Measurements from ENCODE around the gene DPH2. TPM values are rescaled to one million over a fixed set of nuclear protein-coding genes. Genes with fewer than 3 reads are reported as not detected.
A peak's percentile ranks its signal among the peaks of the same experiment; 100 is the strongest.

Gene DPH2
- polyA plus RNA-seq, 4 donors = 15.6 to 23.5 (median 20.5) TPM

DNA sequence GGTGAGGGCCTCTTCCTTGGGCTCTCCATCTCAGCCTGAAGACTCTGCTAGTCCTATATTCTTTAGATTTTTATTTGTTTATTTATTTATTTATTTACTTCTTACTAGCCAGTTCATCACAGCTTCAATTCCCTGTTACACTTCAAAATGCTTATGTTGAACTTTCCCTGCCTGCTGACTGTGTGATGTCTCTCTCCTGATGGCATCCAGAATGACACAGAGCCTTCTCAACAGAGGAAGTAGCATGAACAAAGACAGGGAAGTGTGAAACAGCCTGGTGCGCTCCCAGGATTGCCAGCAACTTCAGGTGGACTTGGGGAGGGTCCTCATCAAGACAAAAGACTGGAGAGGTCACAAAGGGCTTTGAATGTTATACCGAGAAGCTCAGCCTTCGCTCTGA, 27.4 kb upstream of the DPH2 start:
- no peak for DNase-seq (ENCODE audit: low read depth in 4 of 4, low spot score in 3 of 4)

GRCh38 chr1:43944860-43945259, 24.9 kb upstream of the DPH2 start:
- no peak for DNase-seq (ENCODE audit: low read depth in 4 of 4, low spot score in 3 of 4)

- no peak for DNase-seq (ENCODE audit: low read depth in 4 of 4, low spot score in 3 of 4)
Measured at GRCh38 chr1:43945674-43946235, 24.1 kb upstream of the DPH2 start.

- DNase-seq (ENCODE audit: low read depth in 4 of 4, low spot score in 3 of 4) = peak; percentile 89 to 93 (median 90)
Measured at GRCh38 chr1:43946236-43947060, 23.4 kb upstream of the DPH2 start, which contains the start of gene IPO13. IPO13 (plus strand) TSS chr1:43946950; CDS start chr1:43947601, 651 bp downstream.

DNA sequence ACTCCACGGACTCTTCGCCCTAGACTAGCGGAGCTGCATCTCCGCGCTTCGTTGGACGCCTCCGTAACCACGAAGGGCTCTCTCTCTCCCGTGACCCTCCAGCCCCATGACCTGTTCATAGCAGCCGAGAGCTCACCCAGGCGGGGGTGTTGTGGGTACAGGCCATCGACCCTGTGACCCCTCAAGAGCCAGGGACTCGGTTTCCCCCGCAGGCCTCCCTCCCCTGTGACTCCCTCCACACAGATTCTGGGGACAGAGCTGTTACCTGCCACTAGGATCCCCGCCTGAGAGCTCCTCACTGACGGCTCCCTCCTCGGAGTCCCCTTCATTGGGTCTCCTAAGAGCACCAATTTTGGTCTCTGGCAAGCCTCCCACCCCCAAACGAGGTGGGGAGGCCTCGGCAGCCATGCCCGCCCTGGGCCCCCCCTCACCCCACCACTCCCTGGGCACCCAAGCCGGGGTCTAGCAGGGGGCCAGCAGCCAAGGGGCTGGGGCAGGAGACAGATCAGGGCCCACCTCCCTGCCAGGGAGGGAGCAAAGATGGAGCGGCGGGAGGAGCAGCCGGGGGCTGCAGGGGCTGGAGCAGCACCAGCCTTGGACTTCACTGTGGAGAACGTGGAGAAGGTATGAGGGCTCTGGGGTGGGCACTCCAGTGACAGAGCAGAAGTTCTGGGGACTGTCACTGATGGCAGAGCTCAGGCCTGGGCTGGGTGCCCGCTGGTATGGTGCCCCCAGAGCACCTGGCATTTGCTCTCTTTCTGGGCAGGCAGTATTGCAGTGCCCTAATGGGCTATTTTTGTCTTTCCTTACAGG, 22.5 kb upstream of the DPH2 start:
- DNase-seq (ENCODE audit: low read depth in 4 of 4, low spot score in 3 of 4) = no peak

DNA sequence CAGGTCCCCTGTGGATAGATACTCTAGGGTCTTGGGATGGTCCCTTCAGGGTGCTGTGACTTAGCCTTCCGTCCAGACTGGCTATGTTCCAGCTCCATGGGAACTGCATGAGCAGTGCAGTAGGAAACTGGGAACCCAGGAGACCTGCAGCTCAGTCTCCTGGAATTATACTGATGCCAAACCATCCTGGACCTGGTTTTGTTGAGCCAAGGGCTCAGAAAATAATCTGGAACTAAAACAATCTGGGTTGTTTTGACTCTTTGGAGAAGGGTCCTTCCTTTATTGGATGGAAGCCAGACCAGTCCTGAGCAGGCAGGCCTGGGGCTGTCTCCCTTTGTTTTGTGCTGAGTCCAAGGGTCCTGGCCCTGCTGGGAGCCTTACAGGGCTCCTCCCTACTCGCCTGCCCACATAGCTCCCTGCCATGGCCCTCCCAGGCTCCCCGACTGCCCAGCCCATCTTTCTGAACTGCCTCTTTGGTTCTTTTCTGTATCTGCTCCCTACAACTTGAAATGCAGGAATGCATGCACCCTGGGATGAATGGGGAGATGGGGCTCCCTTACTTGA, 21.9 kb upstream of the DPH2 start:
- DNase-seq (ENCODE audit: low read depth in 4 of 4, low spot score in 3 of 4) = no peak

- no peak for DNase-seq (ENCODE audit: low read depth in 4 of 4, low spot score in 3 of 4)
Measured at GRCh38 chr1:43949678-43950077, 20.1 kb upstream of the DPH2 start.

DNA sequence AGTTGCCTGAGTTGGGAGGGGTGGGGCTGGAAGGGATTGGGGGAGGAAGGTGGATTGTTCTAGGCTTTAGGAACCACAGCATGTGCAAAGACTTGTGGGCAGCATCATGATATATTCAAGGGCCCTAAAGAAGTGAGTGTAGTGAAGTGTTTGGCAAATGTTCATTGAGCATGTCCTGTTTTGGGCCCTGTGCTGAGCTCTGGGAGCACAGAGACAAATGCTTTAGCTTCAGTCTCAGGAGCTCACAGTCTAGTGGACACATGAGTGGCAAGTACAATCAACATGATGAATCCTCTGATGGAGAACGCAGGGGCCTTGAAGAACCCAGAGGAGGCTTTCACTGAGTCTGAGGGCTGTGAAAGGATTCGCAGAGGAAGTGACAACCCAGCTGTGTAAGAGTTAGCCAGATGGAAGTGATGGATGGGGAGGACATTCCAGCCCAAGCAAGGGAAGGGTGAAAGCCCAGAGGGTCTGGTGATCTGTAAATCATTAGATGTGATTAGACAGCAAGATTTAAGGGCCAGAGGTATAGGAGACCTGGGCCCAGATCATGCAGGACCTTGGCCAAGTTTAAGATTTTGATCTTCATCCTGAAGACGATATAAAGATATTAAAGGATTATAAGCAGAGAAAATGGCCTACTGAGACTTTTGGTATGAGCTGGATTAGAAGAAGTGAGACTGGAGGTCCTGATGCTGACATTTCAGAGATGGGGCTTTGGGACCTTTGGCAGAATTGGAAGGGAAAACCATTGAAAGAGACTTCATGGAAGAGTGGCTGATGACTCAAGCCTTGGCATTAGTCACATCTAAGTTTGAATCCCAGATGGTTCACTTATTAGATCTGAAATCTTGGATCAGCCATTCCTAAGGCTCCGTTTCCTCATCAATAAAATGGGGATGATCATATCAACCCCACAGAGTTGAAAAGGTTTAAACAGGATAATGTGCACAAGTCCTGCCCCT, 18.5 kb upstream of the DPH2 start:
- DNase-seq (ENCODE audit: low read depth in 4 of 4, low spot score in 3 of 4) = no peak

DNA sequence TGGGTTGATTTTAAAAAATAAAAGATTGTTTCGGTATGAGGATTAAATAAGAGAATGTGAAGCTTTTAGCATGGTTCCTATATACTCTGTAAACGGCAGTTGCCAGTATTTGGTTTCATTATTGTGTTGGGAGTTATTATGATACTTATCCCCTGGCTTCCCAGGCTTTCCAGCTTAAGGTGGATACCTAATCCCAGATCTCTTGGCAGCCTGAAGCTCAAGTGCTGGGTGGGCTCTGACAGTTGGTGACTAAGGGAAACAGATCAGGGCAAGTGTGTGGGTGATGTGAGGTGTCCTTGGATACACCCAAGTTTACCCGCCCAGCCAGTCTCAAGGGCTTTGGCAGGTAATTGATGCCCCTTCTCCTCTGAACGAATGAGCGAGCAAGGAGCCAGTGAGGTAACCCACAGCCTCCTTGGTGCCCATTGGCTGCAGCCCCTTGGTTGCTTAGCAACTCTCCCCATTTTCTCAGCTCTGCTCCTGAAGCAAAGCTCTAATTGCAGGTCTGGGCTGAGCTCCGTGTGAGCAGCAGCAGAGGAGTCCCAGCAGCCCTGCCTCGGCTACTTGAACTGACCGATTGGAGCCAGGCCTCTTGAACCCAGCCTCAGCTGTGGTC, 17.0 kb upstream of the DPH2 start:
- DNase-seq (ENCODE audit: low read depth in 4 of 4, low spot score in 3 of 4) = no peak

DNA sequence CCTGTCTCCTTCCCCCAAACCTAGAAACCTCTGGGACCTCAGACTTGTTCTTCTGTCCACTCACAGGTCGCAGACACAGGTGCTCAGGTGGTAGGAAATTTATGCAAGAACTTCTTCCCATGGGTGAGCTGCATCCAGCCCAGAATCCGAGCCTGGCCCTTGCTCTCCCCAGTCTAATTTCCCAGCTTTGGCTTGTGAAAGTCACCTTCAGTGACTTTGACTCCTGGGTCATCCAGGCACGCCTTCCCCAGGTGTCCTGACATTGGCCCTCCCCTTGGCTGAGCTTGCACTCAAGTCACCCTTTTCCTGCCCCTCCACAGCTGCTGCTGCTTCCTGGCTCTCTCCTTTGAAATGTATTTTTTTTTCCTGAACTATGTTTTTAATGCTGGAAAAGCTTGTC, 16.4 kb upstream of the DPH2 start:
- no peak for DNase-seq (ENCODE audit: low read depth in 4 of 4, low spot score in 3 of 4)

GRCh38 chr1:43954036-43954435, 15.8 kb upstream of the DPH2 start:
- no peak for DNase-seq (ENCODE audit: low read depth in 4 of 4, low spot score in 3 of 4)

GRCh38 chr1:43956234-43956633, 13.6 kb upstream of the DPH2 start:
- DNase-seq (ENCODE audit: low read depth in 4 of 4, low spot score in 3 of 4) = no peak

DNA sequence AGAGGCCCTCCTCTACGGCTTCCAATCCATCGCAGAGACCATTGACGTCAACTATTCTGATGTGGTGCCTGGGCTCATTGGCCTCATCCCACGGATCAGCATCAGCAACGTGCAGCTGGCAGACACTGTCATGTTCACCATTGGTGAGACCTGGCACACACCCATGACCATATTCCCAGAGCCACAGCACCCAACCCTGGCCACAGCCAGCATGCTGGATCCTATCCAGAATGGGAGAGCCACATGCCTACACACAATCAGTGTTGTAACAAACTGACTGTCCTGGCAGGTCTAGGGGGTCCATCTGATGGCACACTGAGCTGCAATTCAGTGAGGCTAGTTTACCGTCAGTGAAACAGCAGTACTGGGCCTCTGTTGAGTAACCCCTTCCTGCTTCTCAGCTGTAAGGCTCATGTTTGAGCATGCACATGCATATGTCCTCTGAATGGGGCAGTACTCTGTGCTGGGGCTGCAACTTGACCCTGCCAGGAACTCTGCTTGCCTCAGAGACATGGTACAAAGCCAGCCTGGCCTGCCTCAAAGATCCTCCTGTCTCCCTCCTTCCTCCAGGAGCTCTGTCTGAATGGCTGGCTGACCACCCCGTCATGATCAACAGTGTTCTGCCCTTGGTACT, 12.3 kb upstream of the DPH2 start:
- DNase-seq (ENCODE audit: low read depth in 4 of 4, low spot score in 3 of 4) = no peak

DNA sequence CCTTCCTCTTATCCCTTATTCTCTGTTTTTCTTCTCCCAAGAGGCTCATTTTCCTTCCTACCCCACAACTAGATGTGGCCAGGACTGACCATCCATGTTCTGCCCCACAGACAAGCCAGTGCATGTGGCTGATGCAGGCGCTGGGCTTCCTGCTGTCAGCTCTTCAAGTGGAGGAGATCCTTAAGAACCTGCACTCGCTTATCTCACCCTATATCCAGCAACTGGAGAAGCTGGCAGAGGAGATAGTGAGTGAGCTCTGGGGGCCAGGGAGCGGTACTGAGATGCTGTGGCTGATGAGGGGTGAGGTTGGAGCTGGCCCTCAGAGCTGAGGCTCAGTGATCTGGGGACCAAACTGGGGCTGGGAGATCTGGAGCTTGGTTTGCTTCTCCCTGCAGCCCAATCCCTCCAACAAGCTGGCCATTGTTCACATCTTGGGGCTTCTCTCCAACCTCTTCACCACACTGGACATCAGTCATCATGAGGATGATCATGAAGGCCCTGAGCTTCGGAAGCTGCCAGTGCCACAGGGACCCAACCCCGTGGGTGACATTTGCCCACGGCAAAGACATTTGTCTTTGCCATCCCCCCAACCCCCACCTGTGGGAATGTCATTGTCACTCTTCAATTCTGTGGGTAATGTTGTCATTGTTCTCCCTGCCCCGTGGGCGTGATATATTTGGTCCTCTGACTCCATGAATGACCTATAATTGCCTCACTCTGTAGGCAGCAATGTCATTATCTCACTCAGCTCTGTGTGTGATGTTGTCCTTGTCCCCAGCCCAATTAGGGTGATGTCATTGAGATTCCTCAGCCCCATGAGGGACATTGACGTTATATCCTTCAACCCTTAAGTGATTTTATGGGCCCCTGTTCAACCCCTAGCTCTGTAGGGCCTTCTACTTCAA, 11.2 kb upstream of the DPH2 start:
- DNase-seq (ENCODE audit: low read depth in 4 of 4, low spot score in 3 of 4) = no peak

GRCh38 chr1:43960798-43961197, 9.0 kb upstream of the DPH2 start:
- DNase-seq (ENCODE audit: low read depth in 4 of 4, low spot score in 3 of 4) = no peak

GRCh38 chr1:43961692-43962091, 8.1 kb upstream of the DPH2 start:
- no peak for DNase-seq (ENCODE audit: low read depth in 4 of 4, low spot score in 3 of 4)

GRCh38 chr1:43962324-43962723, 7.5 kb upstream of the DPH2 start:
- DNase-seq (ENCODE audit: low read depth in 4 of 4, low spot score in 3 of 4) = no peak

- no peak for DNase-seq (ENCODE audit: low read depth in 4 of 4, low spot score in 3 of 4)
Measured at GRCh38 chr1:43963006-43963405, 6.8 kb upstream of the DPH2 start.
